NOMO-1 treated with DMSO at 0.1 percent for 48 hours (cell line): Measurements from ENCODE around the gene CES5A.
"Not testable (repeated sequence)": the region's sequence is repeated elsewhere in the genome, so short reads cannot be mapped to it uniquely, and the experiment has no call there.

Source experiments
- DNase-seq: peaks from one replicate; lab custom pipeline; 2025; ENCODE audit not compliant: unreplicated experiment; lab: John Stamatoyannopoulos, UW

CES5A gene

GRCh38 chr16:55832425-55832772 lies 42.8 kb downstream of the CES5A start:
- peak; percentile 57 for DNase-seq

- DNase-seq: no peak
Measured at GRCh38 chr16:55830658-55831294, 44.4 kb downstream of the CES5A start.

GRCh38 chr16:55829232-55829631 lies 45.9 kb downstream of the CES5A start:
- DNase-seq: not testable (repeated sequence)

GRCh38 chr16:55828680-55829079 lies 46.5 kb downstream of the CES5A start:
- no peak for DNase-seq

- DNase-seq: no peak
Measured at GRCh38 chr16:55825115-55825728, 50.0 kb downstream of the CES5A start.

- DNase-seq: no peak
Measured at GRCh38 chr16:55824473-55825000, 50.6 kb downstream of the CES5A start.

GRCh38 chr16:55822280-55822810 lies 52.8 kb downstream of the CES5A start:
- no peak for DNase-seq

GRCh38 chr16:55821210-55821609 lies 54.0 kb downstream of the CES5A start:
- DNase-seq: no peak

- no peak for DNase-seq
Measured at GRCh38 chr16:55820615-55821014, 54.6 kb downstream of the CES5A start.

- no peak for DNase-seq
Measured at GRCh38 chr16:55817236-55817912, 57.8 kb downstream of the CES5A start.

GRCh38 chr16:55816222-55816621 lies 59.0 kb downstream of the CES5A start:
- DNase-seq: not testable (repeated sequence)

GRCh38 chr16:55815320-55815719 lies 59.9 kb downstream of the CES5A start:
- DNase-seq: no peak

- DNase-seq: not testable (repeated sequence)
Measured at GRCh38 chr16:55814174-55814573, 61.0 kb downstream of the CES5A start.

- DNase-seq: not testable (repeated sequence)
Measured at GRCh38 chr16:55813730-55814129, 61.4 kb downstream of the CES5A start.

- no peak for DNase-seq
Measured at GRCh38 chr16:55812951-55813350, 62.2 kb downstream of the CES5A start.

GRCh38 chr16:55811811-55812210 lies 63.4 kb downstream of the CES5A start:
- DNase-seq: no peak

GRCh38 chr16:55810451-55810961 lies 64.7 kb downstream of the CES5A start:
- no peak for DNase-seq

- DNase-seq: no peak
Measured at GRCh38 chr16:55809851-55810250, 65.3 kb downstream of the CES5A start.

GRCh38 chr16:55809386-55809785 lies 65.8 kb downstream of the CES5A start:
- DNase-seq: no peak

- DNase-seq: not testable (repeated sequence)
Measured at GRCh38 chr16:55808286-55808685, 66.9 kb downstream of the CES5A start.

GRCh38 chr16:55805104-55805503 lies 70.1 kb downstream of the CES5A start:
- not testable (repeated sequence) for DNase-seq

GRCh38 chr16:55803681-55804080 lies 71.5 kb downstream of the CES5A start:
- not testable (repeated sequence) for DNase-seq
